GM12801 (cell line): ENCODE data around the gene PDZRN4.

Source experiments
- TF ChIP-seq, protein P1 (sequence below): IDR thresholded peaks from one replicate; pipeline ENCODE4 v1.5.1; 2011; ENCODE audit warnings: control low read depth; ENCODE audit not compliant: insufficient read length; ENCODE audit errors: extremely low read depth

The PDZRN4 gene

GRCh38 chr12:41466300-41466699 lies 278.2 kb downstream of the PDZRN4 start:
- TF ChIP-seq, protein P1, sequence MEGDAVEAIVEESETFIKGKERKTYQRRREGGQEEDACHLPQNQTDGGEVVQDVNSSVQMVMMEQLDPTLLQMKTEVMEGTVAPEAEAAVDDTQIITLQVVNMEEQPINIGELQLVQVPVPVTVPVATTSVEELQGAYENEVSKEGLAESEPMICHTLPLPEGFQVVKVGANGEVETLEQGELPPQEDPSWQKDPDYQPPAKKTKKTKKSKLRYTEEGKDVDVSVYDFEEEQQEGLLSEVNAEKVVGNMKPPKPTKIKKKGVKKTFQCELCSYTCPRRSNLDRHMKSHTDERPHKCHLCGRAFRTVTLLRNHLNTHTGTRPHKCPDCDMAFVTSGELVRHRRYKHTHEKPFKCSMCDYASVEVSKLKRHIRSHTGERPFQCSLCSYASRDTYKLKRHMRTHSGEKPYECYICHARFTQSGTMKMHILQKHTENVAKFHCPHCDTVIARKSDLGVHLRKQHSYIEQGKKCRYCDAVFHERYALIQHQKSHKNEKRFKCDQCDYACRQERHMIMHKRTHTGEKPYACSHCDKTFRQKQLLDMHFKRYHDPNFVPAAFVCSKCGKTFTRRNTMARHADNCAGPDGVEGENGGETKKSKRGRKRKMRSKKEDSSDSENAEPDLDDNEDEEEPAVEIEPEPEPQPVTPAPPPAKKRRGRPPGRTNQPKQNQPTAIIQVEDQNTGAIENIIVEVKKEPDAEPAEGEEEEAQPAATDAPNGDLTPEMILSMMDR = no peak

GRCh38 chr12:41466802-41467201 lies 278.7 kb downstream of the PDZRN4 start:
- TF ChIP-seq, protein P1 = no peak

DNA sequence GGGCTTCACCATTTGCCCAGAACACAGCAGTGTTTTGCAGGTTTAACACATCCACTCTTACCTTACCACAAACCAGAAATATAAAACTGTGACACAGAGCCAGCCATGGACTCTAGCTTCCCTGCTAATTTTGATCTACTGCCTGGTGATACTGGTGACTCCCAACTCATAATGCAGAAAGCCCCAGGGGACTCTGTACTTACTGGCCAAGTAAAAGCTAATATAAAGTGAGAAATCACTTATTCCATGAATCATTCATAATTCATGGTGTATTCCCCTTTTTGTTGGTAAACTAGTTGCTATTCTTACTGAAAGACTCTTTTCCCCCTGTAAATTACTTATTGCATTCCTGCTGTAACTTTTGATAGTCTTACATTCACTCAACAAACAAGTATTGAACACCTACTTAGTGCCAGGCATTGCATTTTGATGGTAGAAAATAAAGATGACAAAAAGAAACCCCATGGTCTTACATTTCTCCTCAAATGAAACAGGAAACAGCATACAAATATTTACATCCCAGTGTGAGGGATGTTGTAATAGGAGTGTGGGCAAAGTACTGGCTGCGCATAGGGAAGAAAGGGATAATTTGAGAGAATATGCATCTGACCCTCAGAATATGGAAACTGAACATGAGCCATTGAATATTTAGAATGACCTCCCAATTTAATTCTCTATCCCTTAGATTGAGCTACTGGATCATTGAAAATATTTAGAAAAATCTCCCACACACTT lies 279.6 kb downstream of the PDZRN4 start:
- TF ChIP-seq, protein P1 = no peak

DNA sequence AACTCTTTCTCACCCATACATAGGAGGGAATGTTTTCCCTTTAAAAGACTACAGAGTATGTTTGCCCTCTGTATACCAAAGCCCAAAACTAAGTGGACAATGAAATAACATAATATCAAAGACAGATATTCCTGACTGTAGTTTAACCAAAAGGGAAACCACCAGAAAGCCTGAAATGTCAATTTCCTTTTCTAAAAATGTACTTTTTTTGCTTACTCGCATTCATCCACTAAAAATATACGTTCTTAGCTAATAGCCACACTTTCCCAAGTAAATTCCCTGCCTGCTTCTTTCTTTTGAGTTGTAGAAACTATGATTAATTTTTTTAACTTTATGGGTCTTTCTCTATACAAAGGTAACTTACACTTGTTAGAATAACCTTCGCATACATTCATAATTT lies 280.2 kb downstream of the PDZRN4 start:
- TF ChIP-seq, protein P1 = no peak

GRCh38 chr12:41468756-41469155 lies 280.6 kb downstream of the PDZRN4 start:
- TF ChIP-seq, protein P1 = no peak

GRCh38 chr12:41473441-41473840 lies 285.3 kb downstream of the PDZRN4 start:
- TF ChIP-seq, protein P1 = no peak

- TF ChIP-seq, protein P1 = no peak
Measured at GRCh38 chr12:41474001-41474400, 285.9 kb downstream of the PDZRN4 start.
